Activated CD4-positive, alpha-beta T cell treated with anti-CD3 and anti-CD28 coated beads, Interleukin-2, amount 10 ng/mL, durations not matched to agents 7 days and 5 days (primary cell): ENCODE results near the gene ANKS3. TPM values are rescaled to one million over a fixed set of nuclear protein-coding genes. Genes with fewer than 3 reads are reported as not detected.
A peak's percentile ranks its signal among the peaks of the same experiment; 100 is the strongest.

ENCODE experiments used
- CTCF ChIA-PET: fragments of 350-600 bp; sonication (Branson Sonifier 250); formaldehyde crosslinking; loops from one replicate; lab custom pipeline; 2021; ENCODE audit warnings: antibody characterized with exemption; lab: Charles Lee
- POLR2A ChIA-PET: fragments of 350-600 bp; sonication (Branson Sonifier 250); formaldehyde crosslinking; loops from one replicate; lab custom pipeline; 2021; ENCODE audit warnings: antibody characterized with exemption; lab: Charles Lee
- DNase-seq: peaks from one replicate; pipeline ENCODE4 v3.0.0-alpha.2; 2020
- H3K27ac Mint-ChIP-seq: one replicate; pipeline ENCODE4 v1.8.0; 2021; ENCODE audit warnings: mild to moderate bottlenecking, moderate library complexity, mixed read lengths
- H3K27me3 Mint-ChIP-seq: one replicate; pipeline ENCODE4 v1.8.0; 2021; ENCODE audit warnings: mixed read lengths
- H3K36me3 Mint-ChIP-seq: one replicate; pipeline ENCODE4 v1.8.0; 2021; ENCODE audit warnings: low read depth, mixed read lengths
- H3K4me1 Mint-ChIP-seq: one replicate; pipeline ENCODE4 v1.8.0; 2021; ENCODE audit warnings: mixed read lengths
- H3K4me3 Mint-ChIP-seq: one replicate; pipeline ENCODE4 v1.8.0; 2021; ENCODE audit warnings: mild to moderate bottlenecking, moderate library complexity, mixed read lengths
- H3K9me3 Mint-ChIP-seq: one replicate; pipeline ENCODE4 v1.8.0; 2021; ENCODE audit warnings: mixed read lengths
- total RNA-seq, 2 experiments: library from RNA; stranded (reverse); gene quantifications; one replicate each; pipeline ENCODE4 v1.2.3, GENCODE V29; 2021

The ANKS3 gene
- total RNA-seq, 2 experiments from 2014 or later: 12.4 to 16.7 TPM

GRCh38 chr16:4734730-4735535 lies 862 bp upstream of the ANKS3 start:
- peak; percentile 95 for DNase-seq
- Mint-ChIP-seq H3K4me1 (peaks cover 17% of the 10 kb centered on the region), H3K36me3 (no peaks in the 10 kb centered on the region), H3K4me3 (peak overlapping the region; percentile 81), H3K27ac (peak overlapping the region; percentile 85), H3K9me3 (no peaks in the 10 kb centered on the region), H3K27me3 (no peaks in the 10 kb centered on the region)
- POLR2A ChIA-PET: interaction anchor here (0.5 to 1.1 kb wide), 2 partner anchors 34 to 351 kb away, joined by 3 read pairs; no protein-coding TSS in a partner anchor
- CTCF ChIA-PET: interaction anchor here (0.7 to 1.7 kb wide), 16 partner anchors 11 to 481 kb away, joined by 3 to 7 read pairs (median 3); partner anchors contain the start of genes MGRN1 and NUDT16L1

DNA sequence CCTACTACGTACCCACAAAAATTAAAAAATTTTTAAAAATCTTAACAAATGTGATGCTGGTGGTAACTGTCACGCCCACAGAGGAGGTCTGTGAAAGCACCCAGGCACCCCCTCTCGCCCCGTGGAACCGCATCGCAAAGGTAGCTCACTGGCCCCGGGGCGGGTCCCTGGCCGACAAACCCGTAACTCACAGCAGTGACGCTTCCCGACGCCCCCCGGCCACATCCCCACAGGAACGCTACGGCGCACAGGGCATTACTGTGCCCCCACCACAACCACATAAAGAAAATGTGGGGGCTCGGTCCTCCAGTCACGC lies 366 bp downstream of the ANKS3 start:
- DNase-seq: no peak
- ChIA-PET POLR2A (interaction anchor here (0.6 kb wide), 1 partner anchor 69 kb away, joined by 4 read pairs; no protein-coding TSS in a partner anchor), CTCF (interaction anchor here (0.6 to 1.7 kb wide), 9 partner anchors 10 to 228 kb away, joined by 3 to 7 read pairs (median 4); partner anchors contain the start of genes MGRN1 and NUDT16L1)
- H3K27me3 Mint-ChIP-seq: no peaks in the 10 kb centered on the region
- no peaks in the 10 kb centered on the region for H3K9me3 Mint-ChIP-seq
- H3K4me1 Mint-ChIP-seq: peaks cover 17% of the 10 kb centered on the region
- peaks cover 2% of the 10 kb centered on the region for H3K36me3 Mint-ChIP-seq
- peak overlapping the region; percentile 81 for H3K4me3 Mint-ChIP-seq
- peak overlapping the region; percentile 76 for H3K27ac Mint-ChIP-seq

GRCh38 chr16:4733211-4733742 lies 794 bp downstream of the ANKS3 start:
- no peak for DNase-seq
- peak overlapping the region; percentile 76 for H3K27ac Mint-ChIP-seq
- peak overlapping the region; percentile 81 for H3K4me3 Mint-ChIP-seq
- no peaks in the 10 kb centered on the region for H3K9me3 Mint-ChIP-seq
- ChIA-PET CTCF (interaction anchor here (0.6 to 1.7 kb wide), 4 partner anchors 9 to 228 kb away, joined by 3 to 7 read pairs (median 5); partner anchors contain the start of gene NUDT16L1), POLR2A (no interaction called here)
- peaks cover 4% of the 10 kb centered on the region for H3K36me3 Mint-ChIP-seq
- peaks cover 17% of the 10 kb centered on the region for H3K4me1 Mint-ChIP-seq
- H3K27me3 Mint-ChIP-seq: no peaks in the 10 kb centered on the region

DNA sequence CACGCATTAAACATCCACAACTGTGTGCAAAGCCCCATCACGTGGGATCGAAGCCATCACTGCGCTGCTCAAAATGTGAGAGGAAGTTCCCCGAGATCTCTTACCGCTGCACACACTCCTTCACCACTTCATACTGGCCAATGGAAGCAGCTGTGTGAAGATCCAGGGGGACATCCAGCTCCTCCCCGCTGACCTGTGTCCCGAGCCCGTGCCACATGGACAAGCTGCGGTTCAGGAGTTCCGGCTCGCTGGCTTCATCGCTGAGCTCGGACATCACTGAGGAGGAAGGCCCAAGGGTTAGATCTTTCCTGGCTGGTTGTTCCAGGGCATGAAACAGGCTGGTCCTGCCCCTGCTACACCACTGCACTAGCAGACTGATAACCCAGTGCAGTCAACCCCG lies 4.2 kb downstream of the ANKS3 start:
- no peaks in the 10 kb centered on the region for H3K27me3 Mint-ChIP-seq
- H3K4me3 Mint-ChIP-seq: no peak overlapping the region
- no peak overlapping the region for H3K27ac Mint-ChIP-seq
- H3K4me1 Mint-ChIP-seq: peaks cover 11% of the 10 kb centered on the region
- CTCF ChIA-PET: interaction anchor here (0.9 kb wide), 1 partner anchor 10 kb away, joined by 3 read pairs; no protein-coding TSS in a partner anchor
- no peaks in the 10 kb centered on the region for H3K9me3 Mint-ChIP-seq
- POLR2A ChIA-PET: no interaction called here
- peaks cover 4% of the 10 kb centered on the region for H3K36me3 Mint-ChIP-seq
- DNase-seq: no peak

DNA sequence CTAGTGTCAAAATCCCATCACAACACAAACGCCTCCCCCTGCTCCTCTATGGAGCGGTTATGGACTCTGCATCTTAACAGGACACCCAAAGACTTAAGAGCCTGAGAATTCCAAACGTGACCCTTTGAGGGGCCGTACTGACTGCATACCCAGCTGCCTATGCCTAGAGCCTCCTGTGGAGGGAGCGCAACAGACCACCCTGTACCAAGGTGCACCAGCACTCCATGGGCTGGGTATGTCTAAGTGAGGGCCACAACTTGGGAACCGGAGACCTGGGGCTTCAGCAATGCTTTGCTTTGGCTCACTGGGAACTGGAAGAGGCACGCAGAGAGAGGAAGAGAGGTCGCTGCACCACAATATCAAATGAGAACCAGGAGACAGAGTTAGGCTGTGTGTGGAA lies 5.4 kb downstream of the ANKS3 start:
- Mint-ChIP-seq H3K9me3 (no peaks in the 10 kb centered on the region), H3K4me1 (peaks cover 8% of the 10 kb centered on the region), H3K27me3 (no peaks in the 10 kb centered on the region), H3K27ac (peak overlapping the region; percentile 52), H3K36me3 (peaks cover 4% of the 10 kb centered on the region), H3K4me3 (no peak overlapping the region)
- ChIA-PET CTCF (interaction anchor here (0.7 kb wide), 1 partner anchor 19 kb away, joined by 3 read pairs; no protein-coding TSS in a partner anchor), POLR2A (no interaction called here)
- DNase-seq: no peak

DNA sequence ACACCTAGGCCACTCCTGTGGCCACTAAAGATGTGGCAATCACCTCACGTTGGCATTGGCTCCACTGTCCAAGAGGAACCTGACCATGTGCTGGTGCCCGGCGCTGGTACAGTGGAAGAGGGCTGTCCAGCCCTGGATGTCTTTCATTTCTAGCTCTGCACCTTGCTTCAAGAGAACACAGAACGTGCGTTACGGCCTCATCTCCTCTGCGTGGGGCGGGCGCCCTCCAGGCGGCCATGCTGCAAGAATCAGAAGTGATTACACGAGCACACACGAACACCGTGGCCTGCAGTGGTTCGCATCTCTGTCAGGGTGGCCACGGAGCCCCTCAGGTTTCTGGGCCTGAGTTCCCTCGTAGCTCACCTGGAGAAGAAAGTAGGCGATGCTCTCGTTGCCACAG lies 7.5 kb downstream of the ANKS3 start:
- no peak for DNase-seq
- H3K27ac Mint-ChIP-seq: no peak overlapping the region
- H3K4me3 Mint-ChIP-seq: no peak overlapping the region
- H3K27me3 Mint-ChIP-seq: no peaks in the 10 kb centered on the region
- peaks cover 4% of the 10 kb centered on the region for H3K36me3 Mint-ChIP-seq
- H3K4me1 Mint-ChIP-seq: no peaks in the 10 kb centered on the region
- H3K9me3 Mint-ChIP-seq: no peaks in the 10 kb centered on the region
- CTCF ChIA-PET: interaction anchor here (0.8 to 2.1 kb wide), 3 partner anchors 12 to 82 kb away, joined by 3 to 5 read pairs (median 3); no protein-coding TSS in a partner anchor
- POLR2A ChIA-PET: no interaction called here

GRCh38 chr16:4724661-4725270 lies 9.3 kb downstream of the ANKS3 start:
- ChIA-PET CTCF (interaction anchor here (0.6 to 2.1 kb wide), 4 partner anchors 9 to 176 kb away, joined by 3 to 7 read pairs (median 4); partner anchors contain the start of genes ANKS3 and DNAAF8), POLR2A (no interaction called here)
- DNase-seq: no peak
- H3K4me3 Mint-ChIP-seq: no peak overlapping the region
- H3K27ac Mint-ChIP-seq: no peak overlapping the region
- H3K4me1 Mint-ChIP-seq: no peaks in the 10 kb centered on the region
- no peaks in the 10 kb centered on the region for H3K9me3 Mint-ChIP-seq
- H3K27me3 Mint-ChIP-seq: no peaks in the 10 kb centered on the region
- peaks cover 4% of the 10 kb centered on the region for H3K36me3 Mint-ChIP-seq

- H3K27me3 Mint-ChIP-seq: no peaks in the 10 kb centered on the region
- no peak for DNase-seq
- H3K4me3 Mint-ChIP-seq: no peak overlapping the region
- H3K9me3 Mint-ChIP-seq: no peaks in the 10 kb centered on the region
- no peaks in the 10 kb centered on the region for H3K4me1 Mint-ChIP-seq
- H3K27ac Mint-ChIP-seq: no peak overlapping the region
- H3K36me3 Mint-ChIP-seq: peaks cover under 1% of the 10 kb centered on the region
- CTCF ChIA-PET: interaction anchor here (0.6 to 2.0 kb wide), 2 partner anchors 11 to 72 kb away, joined by 6 to 7 read pairs; partner anchors contain the start of genes ANKS3 and DNAAF8
- POLR2A ChIA-PET: no interaction called here
These were observed 10.9 kb downstream of the ANKS3 start for GRCh38 chr16:4723071-4723767.

DNA sequence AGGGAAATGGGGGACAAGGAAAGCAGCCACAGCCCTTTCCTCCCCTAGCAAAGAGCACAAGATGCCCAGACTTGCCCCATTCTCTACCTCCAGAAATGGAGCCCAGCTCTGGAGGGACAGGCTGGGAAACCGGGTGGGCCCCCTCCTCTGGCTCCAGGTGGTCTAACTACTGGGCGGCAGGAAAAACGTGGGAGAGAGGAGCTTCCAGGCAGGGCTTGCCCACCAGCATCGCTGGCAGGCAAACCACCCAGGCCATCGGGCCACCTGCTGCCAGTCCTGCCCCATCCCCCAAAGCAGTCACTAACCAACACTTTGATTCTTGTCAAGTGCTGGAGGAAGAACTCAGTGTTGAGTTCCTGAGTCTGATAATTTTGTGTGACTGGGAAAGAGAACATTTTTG lies 15.6 kb downstream of the ANKS3 start:
- no peak overlapping the region for H3K4me3 Mint-ChIP-seq
- H3K27ac Mint-ChIP-seq: no peak overlapping the region
- H3K36me3 Mint-ChIP-seq: peaks cover 2% of the 10 kb centered on the region
- no peak for DNase-seq
- POLR2A ChIA-PET: no interaction called here
- H3K27me3 Mint-ChIP-seq: no peaks in the 10 kb centered on the region
- CTCF ChIA-PET: interaction anchor here (1.2 to 1.6 kb wide), 2 partner anchors 8 to 14 kb away, joined by 3 to 5 read pairs; no protein-coding TSS in a partner anchor
- H3K4me1 Mint-ChIP-seq: no peaks in the 10 kb centered on the region
- H3K9me3 Mint-ChIP-seq: no peaks in the 10 kb centered on the region

- H3K4me1 Mint-ChIP-seq: no peaks in the 10 kb centered on the region
- POLR2A ChIA-PET: no interaction called here
- H3K36me3 Mint-ChIP-seq: peaks cover 5% of the 10 kb centered on the region
- H3K9me3 Mint-ChIP-seq: no peaks in the 10 kb centered on the region
- DNase-seq: no peak
- CTCF ChIA-PET: interaction anchor here (1.0 kb wide), 1 partner anchor 9 kb away, joined by 3 read pairs; no protein-coding TSS in a partner anchor
- no peaks in the 10 kb centered on the region for H3K27me3 Mint-ChIP-seq
- H3K27ac Mint-ChIP-seq: no peak overlapping the region
- no peak overlapping the region for H3K4me3 Mint-ChIP-seq
These were observed 19.1 kb downstream of the ANKS3 start for GRCh38 chr16:4714996-4715395.

DNA sequence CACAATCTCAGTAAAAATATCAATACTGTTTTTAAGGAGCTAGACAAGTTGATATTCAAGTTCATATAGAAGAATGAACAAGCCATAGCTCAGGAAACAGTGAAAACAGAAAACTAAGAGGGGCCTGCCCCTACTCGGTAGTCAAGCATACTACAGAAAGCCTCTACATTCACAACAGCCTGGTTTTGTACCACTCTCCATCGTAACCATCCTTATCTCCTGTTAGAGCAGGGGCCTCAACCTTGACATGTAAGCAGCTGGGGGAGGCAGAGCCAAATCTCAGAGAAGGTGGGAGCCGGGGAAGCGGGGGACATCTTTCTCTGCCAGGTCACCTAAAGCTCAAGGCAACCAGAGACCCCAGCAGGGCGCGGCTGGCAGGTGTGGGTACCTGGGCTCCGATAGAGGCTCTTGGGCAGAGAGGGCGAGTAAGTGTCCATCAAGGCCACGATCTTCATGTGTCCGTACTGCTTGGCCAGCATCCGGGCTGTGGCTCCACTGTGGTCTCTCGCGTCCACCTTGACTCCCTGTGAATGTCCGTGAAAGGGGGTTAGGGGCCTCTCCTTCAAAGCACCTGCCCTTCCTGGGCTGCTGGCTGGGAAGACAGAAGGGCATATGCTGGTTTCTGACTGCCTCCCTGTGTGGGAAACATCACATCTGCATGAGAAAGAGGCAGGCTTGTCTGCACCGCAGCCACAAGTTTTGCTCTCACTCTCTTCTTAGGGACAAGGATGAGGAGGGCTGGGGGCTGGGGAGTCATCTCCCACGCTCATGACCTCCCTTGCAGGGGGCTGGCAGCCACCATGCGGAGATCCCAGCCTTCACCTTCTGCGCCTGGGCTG lies 20.2 kb downstream of the ANKS3 start:
- Mint-ChIP-seq H3K27ac (no peak overlapping the region), H3K27me3 (no peaks in the 10 kb centered on the region), H3K9me3 (no peaks in the 10 kb centered on the region), H3K36me3 (peaks cover 5% of the 10 kb centered on the region), H3K4me1 (no peaks in the 10 kb centered on the region), H3K4me3 (no peak overlapping the region)
- ChIA-PET CTCF (no interaction called here), POLR2A (no interaction called here)
- no peak for DNase-seq
